ENCODE results near the gene TSPAN18. TPM values are rescaled to one million over a fixed set of nuclear protein-coding genes. Genes with fewer than 3 reads are reported as not detected.

TSPAN18 gene
- total and polyA plus RNA-seq, 2 experiments from 2014 or later, result 9.5 to 21.5 TPM

GRCh38 chr11:44727373-44728287 is 868 bp downstream of the TSPAN18 start:
- Histone ChIP-seq H3K9me3 (ENCODE audit: low read depth) (no peaks in the 10 kb centered on the region), H3K36me3 (replicated peaks; ENCODE audit: insufficient read depth, low read depth) (no peaks in the 10 kb centered on the region), H3K4me1 (ENCODE audit: insufficient read depth) (peaks cover 28% of the 10 kb centered on the region), H3K27ac (peak overlapping the region; percentile 42), H3K4me3 (peak overlapping the region; percentile 94), H2AFZ (peak overlapping the region; percentile 94), H3K4me2 (peak overlapping the region; percentile 100), H3K27me3 (peaks cover 2% of the 10 kb centered on the region), H3K9me2 (replicated peaks; ENCODE audit: insufficient read depth) (no peaks in the 10 kb centered on the region), H3K79me2 (peaks cover 28% of the 10 kb centered on the region), H4K20me1 (ENCODE audit: insufficient read depth, poor library complexity, severe bottlenecking) (no peaks in the 10 kb centered on the region)
- 1% methylated on average over 26 of the region's 70 CpGs for WGBS (ENCODE audit: low lambda C conversion rate, missing lambda C conversion rate)
- TF ChIP-seq EZH2phosphoT487 (IDR thresholded peaks at IDR 0.05; ENCODE audit: low read depth, severe bottlenecking, unreplicated experiment) (no peak), EZH2 (IDR thresholded peaks at IDR 0.05; ENCODE audit: borderline replicate concordance) (no peak), CTCF (IDR thresholded peaks at IDR 0.05; ENCODE audit: poor library complexity) (peak; percentile 87)
- peak; percentile 91 for DNase-seq (ENCODE audit: low spot score)

- peak overlapping the region; percentile 4 for H3K27ac ChIP-seq
- H3K4me3 ChIP-seq, result no peak overlapping the region
- no peaks in the 10 kb centered on the region for H3K9me2 ChIP-seq (replicated peaks; ENCODE audit: insufficient read depth)
- H3K27me3 ChIP-seq, result peaks cover 2% of the 10 kb centered on the region
- WGBS (ENCODE audit: low lambda C conversion rate, missing lambda C conversion rate), result 43% methylated on average over 6 of the region's 6 CpGs
- H3K9me3 ChIP-seq (ENCODE audit: low read depth), result no peaks in the 10 kb centered on the region
- TF ChIP-seq EZH2phosphoT487 (IDR thresholded peaks at IDR 0.05; ENCODE audit: low read depth, severe bottlenecking, unreplicated experiment) (no peak), EZH2 (IDR thresholded peaks at IDR 0.05; ENCODE audit: borderline replicate concordance) (no peak), CTCF (IDR thresholded peaks at IDR 0.05; ENCODE audit: poor library complexity) (no peak)
- peak overlapping the region; percentile 100 for H3K4me2 ChIP-seq
- no peak overlapping the region for H2AFZ ChIP-seq
- H3K79me2 ChIP-seq, result peaks cover 37% of the 10 kb centered on the region
- H4K20me1 ChIP-seq (ENCODE audit: insufficient read depth, poor library complexity, severe bottlenecking), result no peaks in the 10 kb centered on the region
- no peaks in the 10 kb centered on the region for H3K36me3 ChIP-seq (replicated peaks; ENCODE audit: insufficient read depth, low read depth)
- peaks cover 28% of the 10 kb centered on the region for H3K4me1 ChIP-seq (ENCODE audit: insufficient read depth)
- no peak for DNase-seq (ENCODE audit: low spot score)
Observed at GRCh38 chr11:44728491-44728910, 1.7 kb downstream of the TSPAN18 start.

GRCh38 chr11:44729063-44729462 is 2.3 kb downstream of the TSPAN18 start:
- 44% methylated on average over 2 of the region's 2 CpGs for WGBS (ENCODE audit: low lambda C conversion rate, missing lambda C conversion rate)
- TF ChIP-seq CTCF (IDR thresholded peaks at IDR 0.05; ENCODE audit: poor library complexity) (no peak), EZH2 (IDR thresholded peaks at IDR 0.05; ENCODE audit: borderline replicate concordance) (no peak), EZH2phosphoT487 (IDR thresholded peaks at IDR 0.05; ENCODE audit: low read depth, severe bottlenecking, unreplicated experiment) (no peak)
- Histone ChIP-seq H3K36me3 (replicated peaks; ENCODE audit: insufficient read depth, low read depth) (no peaks in the 10 kb centered on the region), H3K4me3 (no peak overlapping the region), H3K79me2 (peaks cover 40% of the 10 kb centered on the region), H3K9me2 (replicated peaks; ENCODE audit: insufficient read depth) (no peaks in the 10 kb centered on the region), H3K27me3 (peaks cover 2% of the 10 kb centered on the region), H4K20me1 (ENCODE audit: insufficient read depth, poor library complexity, severe bottlenecking) (no peaks in the 10 kb centered on the region), H3K4me1 (ENCODE audit: insufficient read depth) (peaks cover 28% of the 10 kb centered on the region), H2AFZ (no peak overlapping the region), H3K9me3 (ENCODE audit: low read depth) (no peaks in the 10 kb centered on the region), H3K27ac (peak overlapping the region; percentile 4), H3K4me2 (peak overlapping the region; percentile 100)
- DNase-seq (ENCODE audit: low spot score), result no peak
